GM10266 (cell line): Measurements from ENCODE around the gene POC1A.
A peak's percentile ranks its signal among the peaks of the same experiment; 100 is the strongest.

Experiments used
- DNase-seq: peaks from one replicate; pipeline ENCODE4 v3.0.0; 2012; ENCODE audit errors: extremely low spot score
- TF ChIP-seq, protein P1 (sequence below): IDR thresholded peaks from 2 replicates; pipeline ENCODE4 v1.5.1; 2012; ENCODE audit warnings: mild to moderate bottlenecking, low read depth; ENCODE audit not compliant: control insufficient read depth, insufficient read depth; ENCODE audit errors: missing control alignments

Gene POC1A

DNA sequence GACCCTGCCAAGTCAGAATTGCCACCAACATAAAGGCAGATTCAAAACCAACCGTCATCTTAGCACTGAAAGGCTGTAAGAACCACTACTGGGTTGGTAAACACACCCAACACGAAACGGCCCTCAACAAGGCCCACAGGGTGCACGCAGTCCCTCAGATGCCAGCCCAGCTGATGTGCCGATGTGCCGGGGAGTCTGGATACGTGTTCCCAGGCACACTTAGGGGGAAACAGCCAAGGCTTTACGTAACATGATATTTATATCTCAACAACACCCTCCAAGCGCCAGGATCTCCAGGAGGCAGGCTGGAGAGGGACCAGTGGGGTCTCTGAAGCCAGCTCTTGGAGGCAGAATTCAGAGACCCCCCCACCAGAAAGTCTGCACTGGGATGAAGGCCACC, 14.2 kb downstream of the POC1A start:
- TF ChIP-seq, protein P1, sequence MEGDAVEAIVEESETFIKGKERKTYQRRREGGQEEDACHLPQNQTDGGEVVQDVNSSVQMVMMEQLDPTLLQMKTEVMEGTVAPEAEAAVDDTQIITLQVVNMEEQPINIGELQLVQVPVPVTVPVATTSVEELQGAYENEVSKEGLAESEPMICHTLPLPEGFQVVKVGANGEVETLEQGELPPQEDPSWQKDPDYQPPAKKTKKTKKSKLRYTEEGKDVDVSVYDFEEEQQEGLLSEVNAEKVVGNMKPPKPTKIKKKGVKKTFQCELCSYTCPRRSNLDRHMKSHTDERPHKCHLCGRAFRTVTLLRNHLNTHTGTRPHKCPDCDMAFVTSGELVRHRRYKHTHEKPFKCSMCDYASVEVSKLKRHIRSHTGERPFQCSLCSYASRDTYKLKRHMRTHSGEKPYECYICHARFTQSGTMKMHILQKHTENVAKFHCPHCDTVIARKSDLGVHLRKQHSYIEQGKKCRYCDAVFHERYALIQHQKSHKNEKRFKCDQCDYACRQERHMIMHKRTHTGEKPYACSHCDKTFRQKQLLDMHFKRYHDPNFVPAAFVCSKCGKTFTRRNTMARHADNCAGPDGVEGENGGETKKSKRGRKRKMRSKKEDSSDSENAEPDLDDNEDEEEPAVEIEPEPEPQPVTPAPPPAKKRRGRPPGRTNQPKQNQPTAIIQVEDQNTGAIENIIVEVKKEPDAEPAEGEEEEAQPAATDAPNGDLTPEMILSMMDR = no peak
- DNase-seq = no peak

GRCh38 chr3:52137311-52137710, 16.9 kb downstream of the POC1A start:
- TF ChIP-seq, protein P1 = no peak
- no peak for DNase-seq

DNA sequence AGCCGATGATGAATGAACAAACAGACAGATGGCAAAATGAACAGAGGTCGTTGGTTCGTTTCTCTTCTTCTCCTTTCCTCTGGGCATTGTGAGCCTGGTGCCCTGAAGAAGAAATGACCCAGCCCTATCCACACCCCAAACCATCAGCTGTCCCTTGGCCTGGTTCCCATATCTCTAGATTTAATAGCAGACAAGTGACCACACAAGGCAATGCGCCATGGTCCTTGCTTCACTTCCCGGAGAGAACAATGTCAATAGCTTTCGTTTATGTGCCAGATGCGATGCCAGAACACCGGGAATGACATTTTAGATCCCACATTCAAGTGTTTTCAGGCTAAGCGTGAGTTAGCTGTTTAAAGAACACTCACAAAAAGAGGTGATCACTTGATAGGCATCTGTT, 17.7 kb downstream of the POC1A start:
- DNase-seq = no peak
- TF ChIP-seq, protein P1 = no peak

GRCh38 chr3:52135332-52135731, 18.9 kb downstream of the POC1A start:
- TF ChIP-seq, protein P1 = no peak
- no peak for DNase-seq

GRCh38 chr3:52134761-52135160, 19.5 kb downstream of the POC1A start:
- TF ChIP-seq, protein P1 = no peak
- peak; percentile 64 for DNase-seq

DNA sequence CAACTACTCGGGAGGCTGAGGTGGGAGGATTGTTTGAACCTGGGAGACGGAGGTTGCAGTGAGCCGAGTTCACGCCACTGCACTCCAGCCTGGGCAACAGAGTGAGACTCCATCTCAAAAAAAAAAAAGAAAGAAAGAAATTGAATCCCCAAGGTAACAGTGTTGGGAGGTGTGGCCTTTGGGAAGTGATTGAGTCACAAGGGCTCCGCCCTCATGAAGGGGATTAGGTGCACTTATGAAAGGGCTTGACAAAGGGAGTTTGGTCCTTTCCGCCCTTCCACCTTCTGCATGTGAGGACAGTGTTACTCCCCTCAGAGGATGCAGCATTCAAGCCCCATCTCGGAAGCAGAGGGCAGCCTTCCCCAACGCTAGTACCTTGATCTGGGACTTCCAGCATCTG, 21.3 kb downstream of the POC1A start:
- TF ChIP-seq, protein P1 = no peak
- no peak for DNase-seq

DNA sequence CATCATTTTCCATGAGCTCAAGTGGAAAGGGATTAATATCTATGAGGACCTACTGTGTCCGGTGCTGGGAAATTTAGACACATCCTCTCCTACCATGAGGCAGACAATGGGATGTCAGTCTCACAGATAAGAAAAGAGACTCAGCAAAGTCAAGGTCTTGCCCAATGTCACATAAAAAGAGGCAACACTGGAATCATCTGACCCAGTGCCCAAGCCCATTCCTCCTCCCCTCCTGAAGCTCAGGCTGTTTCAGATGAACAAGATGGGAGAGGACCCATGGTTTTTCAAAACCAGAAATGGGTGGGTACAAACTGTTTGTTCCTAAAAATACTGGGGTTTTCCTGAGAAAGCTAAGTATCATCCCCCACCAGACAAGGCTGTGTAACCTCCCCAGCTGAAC, 22.2 kb downstream of the POC1A start:
- TF ChIP-seq, protein P1 = no peak
- DNase-seq = no peak
